Urinary bladder (tissue), 4 donors: ENCODE results near the gene IL25. TPM values are rescaled to one million over a fixed set of nuclear protein-coding genes. Genes with fewer than 3 reads are reported as not detected.
"Not testable (repeated sequence)": the region's sequence is repeated elsewhere in the genome, so short reads cannot be mapped to it uniquely, and the experiment has no call there.

Experiments
- DNase-seq: peaks from one replicate; pipeline ENCODE4 v3.0.0-alpha.2; 2015; ENCODE audit errors: extremely low spot score
- H3K27ac ChIP-seq: one replicate; pipeline ENCODE4 v1.5.1; 2013; ENCODE audit warnings: low read depth, mild to moderate bottlenecking, moderate library complexity
- H3K36me3 ChIP-seq: one replicate; pipeline ENCODE4 v1.6.1; 2013; ENCODE audit warnings: mild to moderate bottlenecking, moderate library complexity; ENCODE audit not compliant: insufficient read depth
- H3K4me1 ChIP-seq: one replicate; pipeline ENCODE4 v1.6.1; 2013; ENCODE audit warnings: mild to moderate bottlenecking, moderate library complexity; ENCODE audit not compliant: insufficient read depth
- H3K4me3 ChIP-seq: one replicate; pipeline ENCODE4 v1.5.1; 2013; ENCODE audit warnings: low read depth, low read length
- whole genome bisulfite sequencing: extraction: QIAGEN DNeasy Blood & Tissue Kit; methylation state at CpG from one replicate; pipeline ENCODE4 v1.1.7; 2013; 5-methylcytosine and 5-hydroxymethylcytosine counted together
- polyA plus RNA-seq: library from polyadenylated mRNA; stranded (reverse); fragments of 200-250 nt; gene quantifications from one replicate; pipeline ENCODE4 v1.2.3, GENCODE V29; 2013
- small RNA-seq: library from RNA; depleted of rRNA; stranded (forward); fragments of <200 nt; gene quantifications from one replicate; pipeline ENCODE3, GENCODE V24; 2014
- total RNA-seq: library from RNA; depleted of rRNA; stranded (reverse); fragments of >200 nt; gene quantifications from one replicate; pipeline ENCODE4 v1.2.3, GENCODE V29; 2014
- donor health status: healthy with polysubstance abuse.
- donor health status: healthy.

IL25 gene
- total and polyA plus RNA-seq, 2 donors = not detected

DNA sequence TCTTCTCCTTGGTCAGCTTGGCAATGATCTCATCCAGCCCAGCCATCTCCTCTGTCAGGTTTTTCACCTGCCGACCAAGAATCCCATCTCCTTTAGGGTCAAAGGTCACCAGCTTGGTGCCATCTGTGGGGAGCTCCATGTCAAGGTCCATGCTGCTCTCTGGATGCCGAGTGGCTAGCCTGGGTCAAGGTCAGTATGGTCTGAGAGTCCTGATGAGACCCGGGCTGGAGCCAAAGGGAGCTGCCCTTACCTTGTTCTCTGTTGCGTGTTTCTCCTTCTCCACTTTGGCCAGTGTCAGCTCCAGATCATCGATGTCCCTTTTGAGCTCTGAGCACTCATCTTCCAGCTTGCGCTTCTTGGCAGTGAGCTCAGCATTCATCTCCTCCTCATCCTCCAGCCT, 51.0 kb downstream of the IL25 start:
- Histone ChIP-seq H3K27ac (no peak overlapping the region), H3K4me3 (no peak overlapping the region), H3K36me3 (no peaks in the 10 kb centered on the region), H3K4me1 (no peaks in the 10 kb centered on the region)
- DNase-seq = no peak
- WGBS = 90% methylated on average over 6 of the region's 6 CpGs

DNA sequence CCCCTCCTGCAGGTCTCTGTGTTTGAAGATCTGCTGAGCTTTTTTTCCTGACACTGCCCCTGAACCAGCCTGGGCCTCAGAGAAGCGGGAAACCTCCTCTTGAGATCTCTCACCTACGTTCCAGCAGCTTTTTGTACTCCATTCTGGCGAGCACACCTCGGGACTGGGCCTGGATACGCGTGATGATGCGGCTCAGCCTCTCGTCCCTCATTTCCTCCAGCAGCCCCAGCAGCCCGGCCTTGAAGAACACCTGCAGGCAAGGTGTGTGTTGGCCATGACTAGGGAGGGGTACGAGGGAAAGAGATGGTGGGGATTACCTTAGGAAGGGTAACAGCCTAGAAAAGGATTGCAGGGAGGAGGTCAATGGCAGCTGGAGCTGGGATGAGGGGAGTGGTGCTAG, 52.6 kb downstream of the IL25 start:
- Histone ChIP-seq H3K4me3 (no peak overlapping the region), H3K27ac (no peak overlapping the region), H3K36me3 (no peaks in the 10 kb centered on the region), H3K4me1 (no peaks in the 10 kb centered on the region)
- 79% methylated on average over 10 of the region's 10 CpGs for WGBS
- DNase-seq = no peak

DNA sequence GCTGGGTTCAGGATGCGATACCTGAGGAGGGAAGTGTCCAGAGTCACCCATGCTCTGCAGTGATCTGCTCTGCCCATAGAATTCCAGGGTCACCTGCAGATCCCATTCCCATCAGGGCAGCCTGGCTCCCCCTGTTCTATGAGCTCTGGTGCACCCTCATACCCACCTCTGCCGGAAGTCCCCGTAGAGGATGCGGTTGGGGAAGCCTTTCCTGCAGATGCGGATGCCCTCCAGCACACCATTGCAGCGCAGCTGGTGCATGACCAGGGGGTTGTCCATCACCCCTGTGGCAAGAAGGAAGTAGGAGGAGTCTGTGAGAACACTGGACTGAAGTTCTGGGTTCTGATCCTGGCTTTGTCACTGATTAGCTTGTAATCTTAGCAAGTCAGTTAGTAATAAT, 53.2 kb downstream of the IL25 start:
- H3K27ac ChIP-seq, H3K4me1 ChIP-seq, DNase-seq, H3K36me3 ChIP-seq, H3K4me3 ChIP-seq: not testable (repeated sequence)
- 90% methylated on average over 6 of the region's 6 CpGs for WGBS

Small RNA genes within 50 kb of the gene (small RNA-seq; reads per million reads assigned to genes)
- not detected for gene MIR208A
- gene MIR208B = 10.0 reads per million, percentile 94 among the genes with 10 or more reads in this experiment

Other genes with a start within 250 kb of the IL25 start
- 8.4 TPM for gene SLC7A8, start 189.1 kb upstream of the IL25 start, total RNA-seq
- 35.5 TPM for gene SLC7A8, start 189.1 kb upstream of the IL25 start, polyA plus RNA-seq
- not detected for gene RNF212B, start 134.9 kb upstream of the IL25 start, total RNA-seq
- gene RNF212B, start 134.9 kb upstream of the IL25 start, polyA plus RNA-seq = 0.41 TPM
- 7.9 TPM for gene HOMEZ, start 86.7 kb upstream of the IL25 start, total RNA-seq
- gene HOMEZ, start 86.7 kb upstream of the IL25 start, polyA plus RNA-seq = 12.4 TPM
- gene PPP1R3E, start 70.0 kb upstream of the IL25 start, total RNA-seq = 8.6 TPM
- gene PPP1R3E, start 70.0 kb upstream of the IL25 start, polyA plus RNA-seq = 9.8 TPM
- 19.2 TPM for gene BCL2L2, start 66.0 kb upstream of the IL25 start, total RNA-seq
- gene BCL2L2, start 66.0 kb upstream of the IL25 start, polyA plus RNA-seq = 118 TPM
- 52.0 TPM for gene PABPN1, start 51.4 kb upstream of the IL25 start, total RNA-seq
- gene PABPN1, start 51.4 kb upstream of the IL25 start, polyA plus RNA-seq = 84.0 TPM
- gene SLC22A17, start 19.9 kb upstream of the IL25 start, total RNA-seq = 30.5 TPM
- gene SLC22A17, start 19.9 kb upstream of the IL25 start, polyA plus RNA-seq = 40.8 TPM
- gene EFS, start 7.6 kb upstream of the IL25 start, total RNA-seq = 15.0 TPM
- 28.7 TPM for gene EFS, start 7.6 kb upstream of the IL25 start, polyA plus RNA-seq
- 3.5 TPM for gene CMTM5, start 4.2 kb downstream of the IL25 start, total RNA-seq
- gene CMTM5, start 4.2 kb downstream of the IL25 start, polyA plus RNA-seq = 2.0 TPM
- 0.26 TPM for gene MYH6, start 35.5 kb downstream of the IL25 start, total RNA-seq
- not detected for gene MYH6, start 35.5 kb downstream of the IL25 start, polyA plus RNA-seq
- 29.9 TPM for gene MYH7, start 62.9 kb downstream of the IL25 start, total RNA-seq
- gene MYH7, start 62.9 kb downstream of the IL25 start, polyA plus RNA-seq = not detected
- gene NGDN, start 96.9 kb downstream of the IL25 start, total RNA-seq = 33.9 TPM
- 48.3 TPM for gene NGDN, start 96.9 kb downstream of the IL25 start, polyA plus RNA-seq
- 0.32 TPM for gene ZFHX2, start 179.0 kb downstream of the IL25 start, total RNA-seq
- gene ZFHX2, start 179.0 kb downstream of the IL25 start, polyA plus RNA-seq = 0.71 TPM
- gene THTPA, start 183.5 kb downstream of the IL25 start, total RNA-seq = 7.1 TPM
- gene THTPA, start 183.5 kb downstream of the IL25 start, polyA plus RNA-seq = 25.3 TPM
- gene AP1G2, start 195.0 kb downstream of the IL25 start, total RNA-seq = 36.3 TPM
- gene AP1G2, start 195.0 kb downstream of the IL25 start, polyA plus RNA-seq = 50.7 TPM
- 2.7 TPM for gene JPH4, start 206.0 kb downstream of the IL25 start, total RNA-seq
- gene JPH4, start 206.0 kb downstream of the IL25 start, polyA plus RNA-seq = 2.5 TPM